Ishikawa (cell line): Measurements from ENCODE around the gene SOBP.

Source experiments
- CEBPB ChIP-seq: IDR thresholded peaks from 2 replicates; pipeline ENCODE4 v1.6.1; 2012
- CREB1 ChIP-seq: IDR thresholded peaks from 2 replicates; pipeline ENCODE4 v1.6.1; 2012; ENCODE audit warnings: low read depth
- EGR1 ChIP-seq: IDR thresholded peaks from 2 replicates; pipeline ENCODE4 v1.6.1; 2012
- EP300 ChIP-seq: IDR thresholded peaks from 2 replicates; pipeline ENCODE4 v1.6.1; 2012; ENCODE audit warnings: borderline replicate concordance
- FOXM1 ChIP-seq: IDR thresholded peaks from 2 replicates; pipeline ENCODE4 v1.6.1; 2012; ENCODE audit warnings: low read depth, borderline replicate concordance
- NFIC ChIP-seq: IDR thresholded peaks from 2 replicates; pipeline ENCODE4 v1.6.1; 2012
- RAD21 ChIP-seq: IDR thresholded peaks from 2 replicates; pipeline ENCODE4 v1.6.1; 2012; ENCODE audit warnings: low read depth
- TAF1 ChIP-seq: IDR thresholded peaks from 2 replicates; pipeline ENCODE4 v1.6.1; 2012; ENCODE audit warnings: low read depth, mild to moderate bottlenecking
- TCF12 ChIP-seq: IDR thresholded peaks from 2 replicates; pipeline ENCODE4 v1.6.1; 2012; ENCODE audit warnings: low read depth
- TEAD4 ChIP-seq: IDR thresholded peaks from 2 replicates; pipeline ENCODE4 v1.6.1; 2012
- YY1 ChIP-seq: IDR thresholded peaks from 2 replicates; pipeline ENCODE4 v1.6.1; 2012; ENCODE audit warnings: low read depth
- ZBTB7A ChIP-seq: IDR thresholded peaks from 2 replicates; pipeline ENCODE4 v1.6.1; 2012; ENCODE audit warnings: low read depth
- TF ChIP-seq, protein P1 (sequence below): IDR thresholded peaks from 2 replicates; pipeline ENCODE4 v1.6.1; 2012
- TF ChIP-seq, protein P2 (sequence below): IDR thresholded peaks from 2 replicates; pipeline ENCODE4 v1.6.1; 2012
- TF ChIP-seq, protein P3 (sequence below): IDR thresholded peaks from 2 replicates; pipeline ENCODE4 v1.6.1; 2012; ENCODE audit warnings: low read depth, mild to moderate bottlenecking

SOBP gene

DNA sequence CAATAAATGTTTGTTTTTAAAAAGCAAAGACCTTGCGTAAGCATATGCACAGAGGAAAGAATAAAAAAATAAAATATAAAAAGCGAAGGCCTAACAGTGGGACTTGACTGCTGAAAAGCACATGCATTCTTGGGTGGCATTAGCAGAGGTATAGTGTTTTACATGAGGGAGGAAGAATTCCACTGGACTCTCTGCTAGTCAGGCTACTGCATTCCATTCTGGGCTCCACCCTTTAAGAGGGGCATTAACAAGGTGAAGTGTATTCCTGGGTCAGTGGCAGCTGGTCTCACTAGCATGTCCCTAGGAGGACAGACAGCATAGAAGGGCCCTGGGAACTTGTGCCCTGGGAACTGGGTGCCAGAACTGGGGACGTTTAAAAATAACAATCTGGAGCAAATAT lies 134.1 kb downstream of the SOBP start:
- TF ChIP-seq, protein P1, sequence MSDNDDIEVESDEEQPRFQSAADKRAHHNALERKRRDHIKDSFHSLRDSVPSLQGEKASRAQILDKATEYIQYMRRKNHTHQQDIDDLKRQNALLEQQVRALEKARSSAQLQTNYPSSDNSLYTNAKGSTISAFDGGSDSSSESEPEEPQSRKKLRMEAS: no peak
- TF ChIP-seq TEAD4: no peak
- TF ChIP-seq YY1: no peak
- no peak for TF ChIP-seq CREB1

DNA sequence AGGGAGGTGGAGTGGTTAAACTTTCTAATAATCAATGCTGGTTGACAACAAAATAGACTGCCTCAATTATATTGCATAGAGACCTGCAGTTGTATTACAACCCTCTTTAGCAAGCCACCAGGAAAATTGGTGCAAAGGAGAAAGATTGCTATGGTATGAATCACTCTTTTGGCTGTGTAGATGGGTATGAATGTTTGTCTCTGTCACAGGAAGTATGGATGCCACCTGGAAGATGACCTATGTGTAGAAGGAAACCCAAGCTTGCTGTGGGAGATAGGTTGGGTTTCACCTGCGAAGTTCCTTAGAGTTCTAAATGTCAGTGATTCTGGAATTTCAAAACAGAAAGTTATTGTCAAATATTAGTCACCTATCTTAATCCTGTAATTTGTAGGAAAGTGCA lies 134.6 kb downstream of the SOBP start:
- TF ChIP-seq YY1 (no peak), CEBPB (no peak), TAF1 (no peak), ZBTB7A (no peak), TEAD4 (no peak), EP300 (no peak)
- TF ChIP-seq, protein P2, sequence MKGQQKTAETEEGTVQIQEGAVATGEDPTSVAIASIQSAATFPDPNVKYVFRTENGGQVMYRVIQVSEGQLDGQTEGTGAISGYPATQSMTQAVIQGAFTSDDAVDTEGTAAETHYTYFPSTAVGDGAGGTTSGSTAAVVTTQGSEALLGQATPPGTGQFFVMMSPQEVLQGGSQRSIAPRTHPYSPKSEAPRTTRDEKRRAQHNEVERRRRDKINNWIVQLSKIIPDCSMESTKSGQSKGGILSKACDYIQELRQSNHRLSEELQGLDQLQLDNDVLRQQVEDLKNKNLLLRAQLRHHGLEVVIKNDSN: no peak

DNA sequence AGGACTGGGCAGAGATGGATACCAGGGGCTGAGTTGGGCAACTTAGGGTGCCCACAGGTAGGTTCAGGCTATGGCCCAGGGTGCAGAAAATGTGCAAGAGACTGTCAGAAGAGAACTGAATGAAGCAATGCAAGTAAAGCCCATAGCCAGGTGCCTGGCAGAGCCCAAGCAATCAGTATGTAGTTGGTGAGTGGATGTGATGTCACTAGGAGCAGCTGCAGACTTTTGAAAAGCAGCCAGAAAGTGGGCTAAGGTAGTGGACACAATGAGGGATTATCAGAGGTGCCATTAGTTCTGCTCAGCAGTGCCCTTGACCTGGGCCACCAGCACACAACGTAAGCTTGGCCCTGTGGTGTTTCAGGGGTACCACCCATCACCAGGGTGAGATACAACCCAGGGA lies 135.3 kb downstream of the SOBP start:
- TF ChIP-seq, protein P1: no peak
- no peak for TF ChIP-seq CREB1
- no peak for TF ChIP-seq TCF12
- TF ChIP-seq, protein P3, sequence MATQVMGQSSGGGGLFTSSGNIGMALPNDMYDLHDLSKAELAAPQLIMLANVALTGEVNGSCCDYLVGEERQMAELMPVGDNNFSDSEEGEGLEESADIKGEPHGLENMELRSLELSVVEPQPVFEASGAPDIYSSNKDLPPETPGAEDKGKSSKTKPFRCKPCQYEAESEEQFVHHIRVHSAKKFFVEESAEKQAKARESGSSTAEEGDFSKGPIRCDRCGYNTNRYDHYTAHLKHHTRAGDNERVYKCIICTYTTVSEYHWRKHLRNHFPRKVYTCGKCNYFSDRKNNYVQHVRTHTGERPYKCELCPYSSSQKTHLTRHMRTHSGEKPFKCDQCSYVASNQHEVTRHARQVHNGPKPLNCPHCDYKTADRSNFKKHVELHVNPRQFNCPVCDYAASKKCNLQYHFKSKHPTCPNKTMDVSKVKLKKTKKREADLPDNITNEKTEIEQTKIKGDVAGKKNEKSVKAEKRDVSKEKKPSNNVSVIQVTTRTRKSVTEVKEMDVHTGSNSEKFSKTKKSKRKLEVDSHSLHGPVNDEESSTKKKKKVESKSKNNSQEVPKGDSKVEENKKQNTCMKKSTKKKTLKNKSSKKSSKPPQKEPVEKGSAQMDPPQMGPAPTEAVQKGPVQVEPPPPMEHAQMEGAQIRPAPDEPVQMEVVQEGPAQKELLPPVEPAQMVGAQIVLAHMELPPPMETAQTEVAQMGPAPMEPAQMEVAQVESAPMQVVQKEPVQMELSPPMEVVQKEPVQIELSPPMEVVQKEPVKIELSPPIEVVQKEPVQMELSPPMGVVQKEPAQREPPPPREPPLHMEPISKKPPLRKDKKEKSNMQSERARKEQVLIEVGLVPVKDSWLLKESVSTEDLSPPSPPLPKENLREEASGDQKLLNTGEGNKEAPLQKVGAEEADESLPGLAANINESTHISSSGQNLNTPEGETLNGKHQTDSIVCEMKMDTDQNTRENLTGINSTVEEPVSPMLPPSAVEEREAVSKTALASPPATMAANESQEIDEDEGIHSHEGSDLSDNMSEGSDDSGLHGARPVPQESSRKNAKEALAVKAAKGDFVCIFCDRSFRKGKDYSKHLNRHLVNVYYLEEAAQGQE: no peak
- TF ChIP-seq, protein P2: no peak
- TF ChIP-seq EP300: no peak
- TF ChIP-seq YY1: no peak

DNA sequence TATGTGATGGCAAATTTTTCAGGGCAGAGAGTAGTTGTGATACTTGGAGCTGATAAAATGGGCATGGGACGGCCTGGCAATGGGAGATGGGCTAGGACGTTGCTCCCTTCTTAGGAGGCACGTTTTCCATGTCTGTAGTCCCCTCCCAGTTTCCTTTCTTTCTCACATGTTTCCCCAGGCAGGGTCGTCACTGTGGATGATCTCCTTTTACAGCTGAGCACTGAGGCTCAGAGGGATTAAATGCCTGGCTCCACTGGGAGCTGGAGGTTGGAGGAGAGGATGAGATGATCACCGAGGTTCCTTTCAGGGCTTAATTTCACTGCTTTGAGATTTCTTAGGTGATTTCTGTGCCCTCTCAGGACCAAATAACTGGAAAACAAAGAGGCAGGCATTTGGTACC lies 136.7 kb downstream of the SOBP start:
- TF ChIP-seq RAD21: no peak
- TF ChIP-seq, protein P3: no peak
- no peak for TF ChIP-seq TAF1
- TF ChIP-seq FOXM1: no peak
- TF ChIP-seq CEBPB: no peak
- no peak for TF ChIP-seq TCF12
- no peak for TF ChIP-seq CREB1
- TF ChIP-seq, protein P2: no peak
- TF ChIP-seq ZBTB7A: no peak
- no peak for TF ChIP-seq EP300
- no peak for TF ChIP-seq NFIC
- no peak for TF ChIP-seq EGR1
- TF ChIP-seq, protein P1: no peak
- TF ChIP-seq YY1: no peak

DNA sequence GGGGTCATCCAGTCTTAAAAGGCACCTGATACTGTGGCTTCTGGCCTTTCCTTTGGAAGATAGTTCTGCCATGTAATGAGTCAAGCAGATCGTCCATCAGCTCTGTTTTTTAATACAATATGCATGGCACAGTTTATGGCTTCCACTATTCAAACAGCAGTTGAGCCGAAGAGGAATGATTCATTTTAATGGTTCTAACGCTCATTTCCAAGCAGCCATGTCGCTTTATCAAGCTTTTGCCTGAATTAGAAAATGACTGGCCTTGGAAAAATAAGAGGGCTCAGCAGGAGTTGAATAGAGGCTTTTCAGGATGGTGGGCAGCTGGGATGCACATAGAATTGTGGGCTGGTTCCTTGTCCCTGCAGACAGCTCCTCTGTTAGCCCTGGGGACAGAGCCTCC lies 138.1 kb downstream of the SOBP start:
- no peak for TF ChIP-seq TEAD4
- no peak for TF ChIP-seq FOXM1
- TF ChIP-seq RAD21: no peak
- TF ChIP-seq EGR1: no peak
- no peak for TF ChIP-seq TAF1
- TF ChIP-seq, protein P2: no peak

DNA sequence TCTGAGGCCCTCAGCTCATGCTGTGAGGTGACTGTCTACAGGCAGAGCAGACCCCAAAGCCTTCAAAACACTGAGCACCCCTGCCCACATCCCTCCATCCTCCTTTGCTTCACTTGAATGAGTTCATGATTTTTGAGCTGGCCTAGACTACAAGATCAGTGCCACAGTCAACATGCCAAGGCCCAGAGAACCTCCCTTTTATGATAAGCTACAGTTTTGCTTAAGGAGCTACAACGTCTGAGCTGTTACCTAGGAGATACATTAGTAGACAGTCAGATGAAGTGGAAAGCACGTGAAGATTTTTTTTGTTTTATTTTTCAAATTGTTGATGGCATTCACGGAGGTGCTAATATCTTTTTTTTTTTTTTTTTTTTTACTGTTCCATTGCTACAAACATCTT lies 139.0 kb downstream of the SOBP start:
- TF ChIP-seq NFIC (no peak), YY1 (no peak), FOXM1 (no peak), CEBPB (no peak), TEAD4 (no peak), TAF1 (no peak), EGR1 (no peak)
